Liver (tissue), 9 donors: ENCODE data around the gene JAKMIP2. TPM values are rescaled to one million over a fixed set of nuclear protein-coding genes. Genes with fewer than 3 reads are reported as not detected.

Source experiments
- DNase-seq: peaks from one replicate; pipeline ENCODE4 v3.0.0-alpha.2; 2017; ENCODE audit warnings: low spot score
- H3K27ac ChIP-seq, 2 donors: one replicate each; pipeline ENCODE4 v1.7.0; 2013; ENCODE audit warnings: inconsistent platforms in 2 of 2, low read length in 2 of 2, control low read depth in 1 of 2, low read depth in 1 of 2, mild to moderate bottlenecking in 1 of 2
- H3K27me3 ChIP-seq, 4 donors: one replicate each; pipeline versions ENCODE4 v1.6.1 to v1.7.0; 2013; ENCODE audit warnings: low read length in 3 of 4, inconsistent platforms in 1 of 4, mild to moderate bottlenecking in 1 of 4, moderate library complexity in 1 of 4; ENCODE audit not compliant: control insufficient read depth in 4 of 4, insufficient read depth in 4 of 4
- H3K36me3 ChIP-seq, 4 donors: one replicate each; pipeline versions ENCODE4 v1.6.1 to v1.7.0; 2013; ENCODE audit warnings: low read length in 3 of 4, mild to moderate bottlenecking in 3 of 4, low read depth in 1 of 4, moderate library complexity in 1 of 4; ENCODE audit not compliant: control insufficient read depth in 4 of 4, insufficient read depth in 3 of 4
- H3K4me1 ChIP-seq, 4 donors: one replicate each; pipeline versions ENCODE4 v1.6.1 to v1.7.0; 2013; ENCODE audit warnings: low read length in 3 of 4, mild to moderate bottlenecking in 3 of 4, moderate library complexity in 1 of 4; ENCODE audit not compliant: control insufficient read depth in 4 of 4, insufficient read depth in 4 of 4
- H3K4me3 ChIP-seq, 3 donors: one replicate each; pipeline versions ENCODE4 v1.6.1 to v1.7.0; 2013; ENCODE audit warnings: low read length in 3 of 3, control low read depth in 1 of 3, low read depth in 1 of 3, mild to moderate bottlenecking in 1 of 3
- H3K9ac ChIP-seq, 2 donors: one replicate each; pipeline ENCODE4 v1.7.0; 2013; ENCODE audit warnings: low read length in 2 of 2, mild to moderate bottlenecking in 2 of 2, moderate library complexity in 2 of 2, control low read depth in 1 of 2, low read depth in 1 of 2
- H3K9me3 ChIP-seq, 4 donors: one replicate each; pipeline versions ENCODE4 v1.6.1 to v1.7.0; 2013; ENCODE audit warnings: low read length in 3 of 4; ENCODE audit not compliant: control insufficient read depth in 4 of 4
- EGR1 ChIP-seq, 2 donors: IDR thresholded peaks; 2 replicates each; pipeline ENCODE4 v1.6.1; 2016 to 2018; ENCODE audit warnings: antibody characterized with exemption in 2 of 2, low read depth in 2 of 2
- FOXA1 ChIP-seq: IDR thresholded peaks from 2 replicates; pipeline ENCODE4 v1.6.1; 2016; ENCODE audit warnings: antibody characterized with exemption
- FOXA2 ChIP-seq: IDR thresholded peaks from 2 replicates; pipeline ENCODE4 v1.6.1; 2016; ENCODE audit warnings: antibody characterized with exemption
- GABPA ChIP-seq, 2 donors: IDR thresholded peaks in 1 of 2; conservative IDR thresholded peaks in 1 of 2; 2 replicates each; pipeline ENCODE4 v1.6.1; 2016; ENCODE audit warnings: antibody characterized with exemption in 2 of 2, mild to moderate bottlenecking in 1 of 2, moderate library complexity in 1 of 2
- HNF4A ChIP-seq, 2 donors: conservative IDR thresholded peaks; 2 replicates each; pipeline ENCODE4 v1.6.1; 2016; ENCODE audit warnings: antibody characterized with exemption in 2 of 2, mild to moderate bottlenecking in 2 of 2
- HNF4G ChIP-seq: IDR thresholded peaks from 2 replicates; pipeline ENCODE4 v1.6.1; 2016; ENCODE audit warnings: antibody characterized with exemption
- JUND ChIP-seq, 2 donors: IDR thresholded peaks; 2 replicates each; pipeline ENCODE4 v1.6.1; 2016; ENCODE audit warnings: antibody characterized with exemption in 2 of 2
- RAD21 ChIP-seq, 2 donors: IDR thresholded peaks; 2 replicates each; pipeline ENCODE4 v1.6.1; 2016; ENCODE audit warnings: antibody characterized with exemption in 2 of 2, mild to moderate bottlenecking in 2 of 2
- RXRA ChIP-seq, 2 donors: IDR thresholded peaks; 2 replicates each; pipeline ENCODE4 v1.6.1; 2017 to 2018; ENCODE audit warnings: antibody characterized with exemption in 2 of 2, mild to moderate bottlenecking in 1 of 2
- SP1 ChIP-seq: IDR thresholded peaks from 2 replicates; pipeline ENCODE4 v1.6.1; 2018; ENCODE audit warnings: antibody characterized with exemption, mild to moderate bottlenecking
- TAF1 ChIP-seq: conservative IDR thresholded peaks from 2 replicates; pipeline ENCODE4 v1.6.1; 2016; ENCODE audit warnings: antibody characterized with exemption, mild to moderate bottlenecking
- YY1 ChIP-seq: IDR thresholded peaks from 2 replicates; pipeline ENCODE4 v1.6.1; 2016; ENCODE audit warnings: antibody characterized with exemption, mild to moderate bottlenecking
- WGBS: extraction: QIAGEN DNeasy Blood & Tissue Kit; methylation state at CpG from one replicate; pipeline ENCODE4 v1.1.7; 2013; 5-methylcytosine and 5-hydroxymethylcytosine counted together
- polyA plus RNA-seq, 2 donors: library from polyadenylated mRNA; stranded (reverse) in 1 of 2; unstranded in 1 of 2; fragments of 200-250 nt in 1 of 2; fragments of >200 nt in 1 of 2; fragmentation: Nextera tagmentation in 1 of 2; extraction: Ambion mirVana in 1 of 2; gene quantifications; one replicate each; pipeline versions ENCODE4 v1.2.1 to v1.2.3, GENCODE V29; 2013 to 2015
- total RNA-seq, 2 donors: library from RNA; depleted of rRNA; stranded (reverse); fragments of >200 nt; gene quantifications; one replicate each; pipeline ENCODE4 v1.2.3, GENCODE V29; 2014
- TF ChIP-seq, protein P1 (sequence below): fragments of 150-350 bp; IDR thresholded peaks from 2 replicates; pipeline ENCODE4 v1.5.1; 2017; ENCODE audit warnings: improper control_type of control experiment, low read depth, low read length; ENCODE audit not compliant: missing input control
- TF ChIP-seq, protein P2 (sequence below): IDR thresholded peaks from 2 replicates; pipeline ENCODE4 v1.6.1; 2016; ENCODE audit warnings: antibody characterized with exemption, mild to moderate bottlenecking
- TF ChIP-seq, protein P3 (sequence below): IDR thresholded peaks from 2 replicates; pipeline ENCODE4 v1.6.1; 2016; ENCODE audit warnings: antibody characterized with exemption
- donor health status: healthy.
- donor health status: healthy.
- donor health status: healthy.
- donor health status: healthy.
- donor health status: healthy.

The JAKMIP2 gene
- total and polyA plus RNA-seq, 4 donors = 0.06 to 0.38 (median 0.24) TPM

- Histone ChIP-seq H3K4me3 (no peak overlapping the region), H3K4me1 (no peaks in the 10 kb centered on the region), H3K27me3 (peaks cover 0 to 2% (median 0%) of the 10 kb centered on the region in 4 donors), H3K9me3 (no peaks in the 10 kb centered on the region), H3K9ac (no peak overlapping the region), H3K27ac (no peak overlapping the region), H3K36me3 (no peaks in the 10 kb centered on the region)
- DNase-seq = no peak
- no peak for TF ChIP-seq EGR1 (IDR thresholded peaks at IDR 0.05; ENCODE audit: low read depth in 2 of 2)
- WGBS = 56% methylated on average over 5 of the region's 5 CpGs
Measured at GRCh38 chr5:147544556-147544955, 238.0 kb downstream of the JAKMIP2 start.

DNA sequence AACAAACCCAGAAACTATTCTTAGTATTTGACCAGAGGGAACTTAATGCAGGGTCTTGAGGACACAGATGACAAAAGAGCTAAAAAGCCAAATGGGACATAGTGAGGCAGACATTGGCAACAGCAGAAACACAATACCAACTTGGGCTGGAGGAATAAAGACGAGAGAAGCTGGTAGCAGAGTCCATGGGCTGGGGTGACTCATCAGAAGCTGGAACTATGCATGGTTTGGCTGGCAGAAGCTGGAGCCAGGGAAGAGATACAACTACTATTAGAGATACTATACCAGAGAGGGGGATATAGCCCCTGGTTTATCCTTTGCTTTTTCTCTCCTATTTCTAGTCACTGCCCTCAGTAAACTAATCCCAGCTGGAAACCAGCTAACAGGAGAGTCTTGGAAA lies 243.5 kb downstream of the JAKMIP2 start:
- H3K27ac ChIP-seq = no peak overlapping the region
- H3K36me3 ChIP-seq = no peaks in the 10 kb centered on the region
- H3K9me3 ChIP-seq = no peaks in the 10 kb centered on the region
- peaks cover 0 to 3% (median 0%) of the 10 kb centered on the region in 4 donors for H3K27me3 ChIP-seq
- no peak overlapping the region for H3K9ac ChIP-seq
- H3K4me3 ChIP-seq = no peak overlapping the region
- no peaks in the 10 kb centered on the region for H3K4me1 ChIP-seq
- no peak for DNase-seq
- TF ChIP-seq YY1 = no peak
- TF ChIP-seq HNF4A (conservative IDR thresholded peaks at IDR 0.05) = no peak
- TF ChIP-seq, protein P1, sequence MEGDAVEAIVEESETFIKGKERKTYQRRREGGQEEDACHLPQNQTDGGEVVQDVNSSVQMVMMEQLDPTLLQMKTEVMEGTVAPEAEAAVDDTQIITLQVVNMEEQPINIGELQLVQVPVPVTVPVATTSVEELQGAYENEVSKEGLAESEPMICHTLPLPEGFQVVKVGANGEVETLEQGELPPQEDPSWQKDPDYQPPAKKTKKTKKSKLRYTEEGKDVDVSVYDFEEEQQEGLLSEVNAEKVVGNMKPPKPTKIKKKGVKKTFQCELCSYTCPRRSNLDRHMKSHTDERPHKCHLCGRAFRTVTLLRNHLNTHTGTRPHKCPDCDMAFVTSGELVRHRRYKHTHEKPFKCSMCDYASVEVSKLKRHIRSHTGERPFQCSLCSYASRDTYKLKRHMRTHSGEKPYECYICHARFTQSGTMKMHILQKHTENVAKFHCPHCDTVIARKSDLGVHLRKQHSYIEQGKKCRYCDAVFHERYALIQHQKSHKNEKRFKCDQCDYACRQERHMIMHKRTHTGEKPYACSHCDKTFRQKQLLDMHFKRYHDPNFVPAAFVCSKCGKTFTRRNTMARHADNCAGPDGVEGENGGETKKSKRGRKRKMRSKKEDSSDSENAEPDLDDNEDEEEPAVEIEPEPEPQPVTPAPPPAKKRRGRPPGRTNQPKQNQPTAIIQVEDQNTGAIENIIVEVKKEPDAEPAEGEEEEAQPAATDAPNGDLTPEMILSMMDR = no peak
- no peak for TF ChIP-seq SP1
- TF ChIP-seq RAD21 (IDR thresholded peaks at IDR 0.05) = no peak
- TF ChIP-seq TAF1 = no peak
- no peak for TF ChIP-seq FOXA1
- TF ChIP-seq HNF4G = no peak
- TF ChIP-seq, protein P2, sequence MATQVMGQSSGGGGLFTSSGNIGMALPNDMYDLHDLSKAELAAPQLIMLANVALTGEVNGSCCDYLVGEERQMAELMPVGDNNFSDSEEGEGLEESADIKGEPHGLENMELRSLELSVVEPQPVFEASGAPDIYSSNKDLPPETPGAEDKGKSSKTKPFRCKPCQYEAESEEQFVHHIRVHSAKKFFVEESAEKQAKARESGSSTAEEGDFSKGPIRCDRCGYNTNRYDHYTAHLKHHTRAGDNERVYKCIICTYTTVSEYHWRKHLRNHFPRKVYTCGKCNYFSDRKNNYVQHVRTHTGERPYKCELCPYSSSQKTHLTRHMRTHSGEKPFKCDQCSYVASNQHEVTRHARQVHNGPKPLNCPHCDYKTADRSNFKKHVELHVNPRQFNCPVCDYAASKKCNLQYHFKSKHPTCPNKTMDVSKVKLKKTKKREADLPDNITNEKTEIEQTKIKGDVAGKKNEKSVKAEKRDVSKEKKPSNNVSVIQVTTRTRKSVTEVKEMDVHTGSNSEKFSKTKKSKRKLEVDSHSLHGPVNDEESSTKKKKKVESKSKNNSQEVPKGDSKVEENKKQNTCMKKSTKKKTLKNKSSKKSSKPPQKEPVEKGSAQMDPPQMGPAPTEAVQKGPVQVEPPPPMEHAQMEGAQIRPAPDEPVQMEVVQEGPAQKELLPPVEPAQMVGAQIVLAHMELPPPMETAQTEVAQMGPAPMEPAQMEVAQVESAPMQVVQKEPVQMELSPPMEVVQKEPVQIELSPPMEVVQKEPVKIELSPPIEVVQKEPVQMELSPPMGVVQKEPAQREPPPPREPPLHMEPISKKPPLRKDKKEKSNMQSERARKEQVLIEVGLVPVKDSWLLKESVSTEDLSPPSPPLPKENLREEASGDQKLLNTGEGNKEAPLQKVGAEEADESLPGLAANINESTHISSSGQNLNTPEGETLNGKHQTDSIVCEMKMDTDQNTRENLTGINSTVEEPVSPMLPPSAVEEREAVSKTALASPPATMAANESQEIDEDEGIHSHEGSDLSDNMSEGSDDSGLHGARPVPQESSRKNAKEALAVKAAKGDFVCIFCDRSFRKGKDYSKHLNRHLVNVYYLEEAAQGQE = no peak
- no peak for TF ChIP-seq GABPA (IDR thresholded peaks at IDR 0.05 in 1 of 2, conservative IDR thresholded peaks at IDR 0.05 in 1 of 2)
- TF ChIP-seq JUND (IDR thresholded peaks at IDR 0.05) = no peak
- TF ChIP-seq, protein P3, sequence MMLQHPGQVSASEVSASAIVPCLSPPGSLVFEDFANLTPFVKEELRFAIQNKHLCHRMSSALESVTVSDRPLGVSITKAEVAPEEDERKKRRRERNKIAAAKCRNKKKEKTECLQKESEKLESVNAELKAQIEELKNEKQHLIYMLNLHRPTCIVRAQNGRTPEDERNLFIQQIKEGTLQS = no peak
- TF ChIP-seq FOXA2 = no peak
- no peak for TF ChIP-seq EGR1 (IDR thresholded peaks at IDR 0.05; ENCODE audit: low read depth in 2 of 2)
- TF ChIP-seq RXRA (IDR thresholded peaks at IDR 0.05) = no peak
- 58% methylated on average over 1 of the region's 1 CpG for WGBS
